K562 (cell line): ENCODE results near the gene DYRK1B. TPM values are rescaled to one million over a fixed set of nuclear protein-coding genes. Genes with fewer than 3 reads are reported as not detected.

ENCODE experiments used
- ATAC-seq: fragments of 200-7000 bp; cut with Tn5 transposase; 3 replicates; pipeline ENCODE4 v1.9.1; 2020; ENCODE audit warnings: moderate library complexity
- BruUV-seq: library from RNA; stranded (reverse); fragments of 400-500 nt; replicated peaks from 2 replicates; lab custom pipeline; 2021; lab: Mats Ljungman, UMichigan
- CTCF ChIA-PET: fragments of 300-600 bp; formaldehyde crosslinking; extraction: SDS; loops from one replicate; lab custom pipeline; 2021; ENCODE audit warnings: low intra/inter-chr PET ratio; lab: Yijun Ruan, JAX
- POLR2A ChIA-PET: fragments of 300-600, 350-650 bp; sonication (Branson Sonifier 250); formaldehyde crosslinking; extraction: SDS; loops from one replicate; lab custom pipeline; 2021; ENCODE audit warnings: antibody characterized with exemption, inconsistent platforms; lab: Yijun Ruan, JAX
- DNase-seq, 4 experiments: peaks; one replicate each; pipeline versions ENCODE4 v3.0.0 to v3.0.0-alpha.2; 2011 to 2018; ENCODE audit warnings: low spot score in 3 of 4, mixed read lengths in 3 of 4; ENCODE audit errors: extremely low read depth in 1 of 4
- FAIRE-seq: peaks from 2 replicates; lab custom pipeline; 2011; peaks lifted over from hg19 to GRCh38; lab: Jason Lieb, UNC
- H2AFZ ChIP-seq: 2 replicates; pipeline ENCODE4 v1.6.0; 2011; ENCODE audit warnings: low read depth, low read length, control low read depth, inconsistent platforms
- H3K27ac ChIP-seq: fragments of 200-600 bp; 3 replicates; pipeline ENCODE4 v1.8.0; 2011; ENCODE audit warnings: low read depth, mild to moderate bottlenecking, control low read depth, inconsistent platforms, low read length, moderate library complexity, mixed read lengths; ENCODE audit errors: extremely low read depth
- H3K27me3 ChIP-seq, 2 experiments: fragments of 300-600 bp in 1 of 2; 2 replicates in 1 of 2; 3 replicates in 1 of 2; pipeline versions ENCODE4 v1.6.0 to v1.8.0; 2011; ENCODE audit warnings: inconsistent platforms in 2 of 2, low read length in 2 of 2, mild to moderate bottlenecking in 1 of 2, mixed read lengths in 1 of 2, moderate library complexity in 1 of 2; ENCODE audit not compliant: control insufficient read depth in 2 of 2, insufficient read depth in 2 of 2
- H3K36me3 ChIP-seq: fragments of 300-600 bp; 3 replicates; pipeline ENCODE4 v1.8.0; 2011; ENCODE audit warnings: mild to moderate bottlenecking, low read length, inconsistent platforms; ENCODE audit not compliant: control insufficient read depth, insufficient read depth
- H3K4me1 ChIP-seq, 2 experiments: fragments of 200-600 bp in 1 of 2; replicated peaks in 1 of 2; 2 replicates in 1 of 2; 3 replicates in 1 of 2; pipeline versions ENCODE4 v1.5.1 to v1.8.0; 2011; ENCODE audit warnings: inconsistent platforms in 2 of 2, low read length in 2 of 2, mild to moderate bottlenecking in 1 of 2, mixed read lengths in 1 of 2, moderate library complexity in 1 of 2; ENCODE audit not compliant: control insufficient read depth in 2 of 2, insufficient read depth in 2 of 2
- H3K4me2 ChIP-seq: 2 replicates; pipeline ENCODE4 v1.6.1; 2011; ENCODE audit warnings: low read length, control low read depth, inconsistent platforms, mixed read lengths; ENCODE audit not compliant: insufficient read depth
- H3K4me3 ChIP-seq: fragments of 200-600 bp; sonication (generic), shearing (Covaris generic); 2 replicates; pipeline ENCODE4 v1.5.1; 2016; ENCODE audit warnings: control low read depth, inconsistent platforms
- H3K79me2 ChIP-seq: fragments of 200-600 bp; 3 replicates; pipeline ENCODE4 v1.8.0; 2011; ENCODE audit warnings: low read length, inconsistent platforms; ENCODE audit not compliant: control insufficient read depth, insufficient read depth
- H3K9ac ChIP-seq, 2 experiments: 2 replicates each; pipeline versions ENCODE4 v1.6.0 to v1.6.1; 2011; ENCODE audit warnings: low read depth in 2 of 2, low read length in 2 of 2, control low read depth in 1 of 2, inconsistent platforms in 1 of 2, mild to moderate bottlenecking in 1 of 2, mixed read lengths in 1 of 2; ENCODE audit not compliant: insufficient read depth in 1 of 2
- H3K9me1 ChIP-seq: one replicate; pipeline ENCODE4 v1.6.0; 2011; ENCODE audit warnings: inconsistent platforms, mild to moderate bottlenecking, low read length, moderate library complexity; ENCODE audit not compliant: control insufficient read depth, insufficient read depth
- H3K9me3 ChIP-seq: replicated peaks from 2 replicates; pipeline ENCODE4 v1.5.1; 2011; ENCODE audit warnings: low read depth, low read length, inconsistent platforms; ENCODE audit not compliant: control insufficient read depth, insufficient read depth
- H4K20me1 ChIP-seq: replicated peaks from 2 replicates; pipeline ENCODE4 v1.6.1; 2011; ENCODE audit warnings: low read length, inconsistent platforms, mixed read lengths; ENCODE audit not compliant: control insufficient read depth, insufficient read depth
- CEBPG ChIP-seq, 3 experiments: fragments of 200-800 bp in 1 of 3; sonication (Bioruptor generic) in 1 of 3; sonication (generic) in 1 of 3; formaldehyde crosslinking in 1 of 3; IDR thresholded peaks in 2 of 3; conservative IDR thresholded peaks in 1 of 3; 2 replicates each; pipeline versions ENCODE4 v1.6.1 to v1.8.0; 2016 to 2022; ENCODE audit warnings: missing compliant biosample characterization in 2 of 3, missing genetic modification characterization in 2 of 3, mild to moderate bottlenecking in 1 of 3, missing genetic modification reagents in 1 of 3
- MEF2A ChIP-seq: IDR thresholded peaks from 2 replicates; pipeline ENCODE4 v1.6.1; 2011; ENCODE audit warnings: low read depth, mild to moderate bottlenecking, low read length, moderate library complexity; ENCODE audit not compliant: control insufficient read depth
- MYNN ChIP-seq, 2 experiments: sonication (generic); formaldehyde crosslinking in 1 of 2; IDR thresholded peaks; 2 replicates each; pipeline versions ENCODE4 v1.5.0 to v1.6.1; 2016 to 2020; ENCODE audit warnings: antibody characterized with exemption in 1 of 2, missing genetic modification reagents in 1 of 2
- TSC22D4 ChIP-seq: fragments of 450-650 bp; IDR thresholded peaks from 2 replicates; pipeline ENCODE4 v1.6.1; 2016; ENCODE audit warnings: missing genetic modification characterization, missing biosample characterization, control low read depth
- ZNF263 ChIP-seq: sonication (generic); formaldehyde crosslinking; IDR thresholded peaks from 2 replicates; pipeline ENCODE4 v1.8.0; 2022; ENCODE audit warnings: mild to moderate bottlenecking, missing genetic modification reagents, borderline replicate concordance
- WGBS: fragments of 100-300 bp; shearing (Covaris generic); methylation state at CpG from one replicate; pipeline ENCODE4 v1.1.6; 2016; ENCODE audit warnings: low coverage, mixed read lengths; ENCODE audit not compliant: insufficient coverage; ENCODE audit errors: missing lambda C conversion rate; 5-methylcytosine and 5-hydroxymethylcytosine counted together
- in situ Hi-C: fragments of 300-500 bp; cut with MboI; formaldehyde crosslinking; loops from 4 replicates; pipeline ENCODE4 v1.15.0; 2018; ENCODE audit warnings: inconsistent platforms, mixed read lengths
- intact Hi-C: fragments of 100-400 bp; cut with micrococcal nuclease; formaldehyde crosslinking; loops from 2 replicates; pipeline ENCODE4 v1.14.2; 2022
- polyA plus RNA-seq, 8 experiments: library from polyadenylated mRNA; depleted of rRNA in 4 of 8; stranded (reverse) in 5 of 8; unstranded in 3 of 8; fragments of >200 nt; fragmentation: Nextera tagmentation in 2 of 8; fragmentation: Illumina TruSeq in 1 of 8; extraction: Ambion mirVana in 2 of 8; extraction: Trizol in 1 of 8; gene quantifications; 2 replicates each; pipeline versions ENCODE4 v1.2.1 to v1.2.3, GENCODE V29; 2011 to 2014; ENCODE audit warnings: inconsistent platforms in 1 of 8, missing spikeins in 1 of 8
- total RNA-seq, 7 experiments: library from RNA; depleted of rRNA in 6 of 7; stranded (reverse); fragments of >200 nt in 6 of 7; fragmentation: Illumina TruSeq in 2 of 7; extraction: Trizol in 2 of 7; gene quantifications; 2 replicates each; pipeline versions ENCODE4 v1.2.1 to v1.2.3, GENCODE V29; 2011 to 2021; ENCODE audit warnings: low replicate concordance in 1 of 7

The DYRK1B gene
- total and polyA plus RNA-seq, 9 of the 15 experiments (the other 6 are each of a cell fraction or from before 2014, with no cell fraction given) = 0.91 to 5.2 (median 1.5) TPM; not detected in 2

GRCh38 chr19:39825531-39826076 lies 8.4 kb downstream of the DYRK1B start:
- no peaks in the 10 kb centered on the region for H3K9me3 ChIP-seq
- no peaks in the 10 kb centered on the region for H3K27me3 ChIP-seq
- no peak overlapping the region for H3K4me2 ChIP-seq
- CTCF ChIA-PET = no interaction called here
- H4K20me1 ChIP-seq = no peaks in the 10 kb centered on the region
- ATAC-seq (no peak), DNase-seq (no peak), FAIRE-seq (no peak)
- no peak overlapping the region for H2AFZ ChIP-seq
- H3K79me2 ChIP-seq = no peaks in the 10 kb centered on the region
- 90% methylated on average over 8 of the region's 17 CpGs for whole genome bisulfite sequencing
- no TSS peak for BruUV-seq
- H3K27ac ChIP-seq = no peak overlapping the region
- no peak overlapping the region for H3K4me3 ChIP-seq
- POLR2A ChIA-PET = interaction anchor here (1.4 kb wide), 1 partner anchor 8 kb away, joined by 5 read pairs; no protein-coding TSS in a partner anchor
- peaks cover 0 to 11% of the 10 kb centered on the region in 2 experiments; a peak in 2 of 5 replicates for H3K4me1 ChIP-seq
- H3K9me1 ChIP-seq = peaks cover 3% of the 10 kb centered on the region
- H3K9ac ChIP-seq = no peak overlapping the region
- in situ Hi-C loops (no loop called here), intact Hi-C loops (no loop called here)
- H3K36me3 ChIP-seq = peaks cover 51% of the 10 kb centered on the region; the same call in 2 of the 3 replicates
- no peak for TF ChIP-seq ZNF263 (CRISPR knock-in tag)
- TF ChIP-seq MEF2A = no peak
- TF ChIP-seq MYNN (IDR thresholded peaks at IDR 0.05) = no peak
- TF ChIP-seq MYNN (CRISPR knock-in tag; IDR thresholded peaks at IDR 0.05) = no peak
- TF ChIP-seq CEBPG (CRISPR knock-in tag; IDR thresholded peaks at IDR 0.05) = no peak
- TF ChIP-seq CEBPG (tag; conservative IDR thresholded peaks at IDR 0.05 in 1 of 2, IDR thresholded peaks at IDR 0.05 in 1 of 2) = no peak
- TF ChIP-seq TSC22D4 (tag) = no peak
- TF ChIP-seq, all 486 proteins: peak for 0
